ENCODE results near the gene IGSF6. TPM values are rescaled to one million over a fixed set of nuclear protein-coding genes. Genes with fewer than 3 reads are reported as not detected.

The IGSF6 gene
- total RNA-seq, 1 donor from 2014 or later, result 0.74 TPM

- no peaks in the 10 kb centered on the region for H3K9me3 ChIP-seq
- DNase-seq (ENCODE audit: extremely low spot score in 2 of 2), result no peak
- TF ChIP-seq CTCF (IDR thresholded peaks at IDR 0.05) (no peak), POLR2A (IDR thresholded peaks at IDR 0.05) (no peak), POLR2AphosphoS5 (IDR thresholded peaks at IDR 0.05; ENCODE audit: insufficient read depth in 1 of 2, low read depth in 1 of 2) (peak; percentile 19 to 26)
- no peak overlapping the region for H3K4me3 ChIP-seq
- H3K4me1 ChIP-seq, result peaks cover 13% of the 10 kb centered on the region
- peaks cover 0 to 34% of the 10 kb centered on the region in 2 donors for H3K36me3 ChIP-seq
- intact Hi-C loops (cut with DNase I), result no loop called here
- peak overlapping the region; percentile 67 for H3K27ac ChIP-seq
- H3K27me3 ChIP-seq, result no peaks in the 10 kb centered on the region
These were observed 25.6 kb downstream of the IGSF6 start for GRCh38 chr16:21626659-21627277.

- Histone ChIP-seq H3K4me3 (no peak overlapping the region), H3K9me3 (no peaks in the 10 kb centered on the region), H3K27me3 (no peaks in the 10 kb centered on the region), H3K36me3 (peaks cover 0 to 34% of the 10 kb centered on the region in 2 donors), H3K27ac (no peak overlapping the region), H3K4me1 (peaks cover 13% of the 10 kb centered on the region)
- no peak for DNase-seq (ENCODE audit: extremely low spot score in 2 of 2)
- no peak for TF ChIP-seq POLR2A (IDR thresholded peaks at IDR 0.05)
- no peak for TF ChIP-seq CTCF (IDR thresholded peaks at IDR 0.05)
- no peak for TF ChIP-seq POLR2AphosphoS5 (IDR thresholded peaks at IDR 0.05; ENCODE audit: insufficient read depth in 1 of 2, low read depth in 1 of 2)
- intact Hi-C loops (cut with DNase I), result no loop called here
These were observed 27.4 kb downstream of the IGSF6 start for GRCh38 chr16:21625026-21625425.

GRCh38 chr16:21622545-21622944 is 29.9 kb downstream of the IGSF6 start:
- no peak for DNase-seq (ENCODE audit: extremely low spot score in 2 of 2)
- Histone ChIP-seq H3K4me3 (no peak overlapping the region), H3K27ac (no peak overlapping the region), H3K36me3 (peaks cover 0 to 17% of the 10 kb centered on the region in 2 donors), H3K9me3 (no peaks in the 10 kb centered on the region), H3K27me3 (no peaks in the 10 kb centered on the region), H3K4me1 (peaks cover 8% of the 10 kb centered on the region)
- TF ChIP-seq CTCF (IDR thresholded peaks at IDR 0.05) (no peak), POLR2A (IDR thresholded peaks at IDR 0.05) (no peak), POLR2AphosphoS5 (IDR thresholded peaks at IDR 0.05; ENCODE audit: insufficient read depth in 1 of 2, low read depth in 1 of 2) (no peak)
- intact Hi-C loops (cut with DNase I), result no loop called here

GRCh38 chr16:21620592-21620991 is 31.8 kb downstream of the IGSF6 start:
- Histone ChIP-seq H3K27ac (no peak overlapping the region), H3K36me3 (peaks cover 0 to 16% of the 10 kb centered on the region in 2 donors), H3K9me3 (no peaks in the 10 kb centered on the region), H3K4me1 (no peaks in the 10 kb centered on the region), H3K27me3 (no peaks in the 10 kb centered on the region), H3K4me3 (no peak overlapping the region)
- intact Hi-C loops (cut with DNase I), result no loop called here
- DNase-seq (ENCODE audit: extremely low spot score in 2 of 2), result no peak
- TF ChIP-seq POLR2AphosphoS5 (IDR thresholded peaks at IDR 0.05; ENCODE audit: insufficient read depth in 1 of 2, low read depth in 1 of 2) (no peak), POLR2A (IDR thresholded peaks at IDR 0.05) (no peak), CTCF (IDR thresholded peaks at IDR 0.05) (no peak)

GRCh38 chr16:21619765-21620425 is 32.5 kb downstream of the IGSF6 start:
- intact Hi-C loops (cut with DNase I), result no loop called here
- H3K36me3 ChIP-seq, result peaks cover 0 to 9% of the 10 kb centered on the region in 2 donors
- H3K9me3 ChIP-seq, result no peaks in the 10 kb centered on the region
- DNase-seq (ENCODE audit: extremely low spot score in 2 of 2), result no peak
- TF ChIP-seq POLR2AphosphoS5 (IDR thresholded peaks at IDR 0.05; ENCODE audit: insufficient read depth in 1 of 2, low read depth in 1 of 2) (no peak), CTCF (IDR thresholded peaks at IDR 0.05) (no peak), POLR2A (IDR thresholded peaks at IDR 0.05) (no peak)
- no peak overlapping the region for H3K4me3 ChIP-seq
- H3K27ac ChIP-seq, result no peak overlapping the region
- H3K4me1 ChIP-seq, result no peaks in the 10 kb centered on the region
- H3K27me3 ChIP-seq, result no peaks in the 10 kb centered on the region

Measured in vagina (tissue), 2 donors.